GM21825 (cell line): ENCODE results near the gene CHKA.

ENCODE experiments used
- ATAC-seq: cut with Tn5 transposase; IDR thresholded peaks from one replicate; pipeline ENCODE4 v1.9.1; 2021; ENCODE audit warnings: mild to moderate bottlenecking, moderate library complexity; ENCODE audit not compliant: unreplicated experiment

The CHKA gene

DNA sequence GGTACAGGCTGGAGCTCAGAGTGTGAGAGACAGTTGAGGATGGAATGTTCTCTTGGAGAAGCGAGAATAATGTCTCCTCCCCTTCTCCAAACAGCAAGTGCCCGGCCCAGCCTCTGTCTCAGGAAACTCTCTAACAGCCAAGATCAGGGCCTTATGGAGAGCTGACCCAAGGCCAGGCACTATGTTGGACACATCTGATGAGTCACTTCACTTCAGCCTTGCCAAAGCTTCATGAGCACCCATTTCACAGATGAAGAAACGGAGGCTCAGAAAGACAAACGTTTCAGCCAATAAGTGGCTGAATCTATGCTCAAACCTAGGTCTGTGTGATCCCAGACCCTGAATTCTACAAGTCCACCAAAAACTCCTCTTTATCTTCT, 22.1 kb upstream of the CHKA start:
- no peak for ATAC-seq

- no peak for ATAC-seq
These were observed 21.5 kb upstream of the CHKA start for GRCh38 chr11:68142441-68143309.

- no peak for ATAC-seq
These were observed 20.8 kb upstream of the CHKA start for GRCh38 chr11:68142028-68142412.

DNA sequence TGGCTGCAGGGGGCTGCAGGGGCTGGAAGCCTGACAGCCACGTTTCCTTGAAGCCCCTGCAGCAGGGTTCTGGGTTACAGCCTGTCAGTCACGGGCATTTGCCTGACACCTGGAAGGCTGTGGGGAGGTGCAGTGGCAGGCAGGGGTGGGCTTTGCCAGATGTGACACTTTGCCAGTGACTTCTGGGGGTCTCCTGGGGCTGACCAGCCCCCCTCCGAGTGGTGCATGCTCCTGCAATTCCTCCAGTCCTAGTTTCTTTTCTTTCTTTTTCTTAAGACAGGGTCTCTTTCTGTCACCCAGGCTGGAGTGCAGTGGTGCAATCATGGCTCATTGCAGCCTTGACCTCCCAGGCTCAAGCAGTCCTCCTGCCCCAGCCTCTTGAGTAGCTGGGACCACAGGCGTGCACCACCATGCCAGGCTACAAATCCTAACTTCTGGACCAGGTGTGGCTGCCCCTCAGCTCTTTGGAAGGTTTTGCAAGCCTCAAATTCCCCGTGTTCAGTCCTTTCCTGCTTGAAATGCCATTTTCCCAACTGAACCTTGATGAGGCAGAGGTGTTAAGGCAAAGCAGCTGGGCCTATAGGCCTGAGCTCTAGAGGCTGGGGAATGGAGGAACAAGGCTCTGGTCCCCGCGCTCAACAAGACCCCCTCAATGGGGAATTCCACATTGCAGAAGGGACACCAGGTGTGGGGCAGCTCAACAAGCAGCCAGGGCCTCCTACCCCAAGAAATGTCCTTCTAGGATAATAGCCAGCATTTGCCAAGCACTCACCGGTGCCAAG, 20.2 kb upstream of the CHKA start:
- no peak for ATAC-seq

DNA sequence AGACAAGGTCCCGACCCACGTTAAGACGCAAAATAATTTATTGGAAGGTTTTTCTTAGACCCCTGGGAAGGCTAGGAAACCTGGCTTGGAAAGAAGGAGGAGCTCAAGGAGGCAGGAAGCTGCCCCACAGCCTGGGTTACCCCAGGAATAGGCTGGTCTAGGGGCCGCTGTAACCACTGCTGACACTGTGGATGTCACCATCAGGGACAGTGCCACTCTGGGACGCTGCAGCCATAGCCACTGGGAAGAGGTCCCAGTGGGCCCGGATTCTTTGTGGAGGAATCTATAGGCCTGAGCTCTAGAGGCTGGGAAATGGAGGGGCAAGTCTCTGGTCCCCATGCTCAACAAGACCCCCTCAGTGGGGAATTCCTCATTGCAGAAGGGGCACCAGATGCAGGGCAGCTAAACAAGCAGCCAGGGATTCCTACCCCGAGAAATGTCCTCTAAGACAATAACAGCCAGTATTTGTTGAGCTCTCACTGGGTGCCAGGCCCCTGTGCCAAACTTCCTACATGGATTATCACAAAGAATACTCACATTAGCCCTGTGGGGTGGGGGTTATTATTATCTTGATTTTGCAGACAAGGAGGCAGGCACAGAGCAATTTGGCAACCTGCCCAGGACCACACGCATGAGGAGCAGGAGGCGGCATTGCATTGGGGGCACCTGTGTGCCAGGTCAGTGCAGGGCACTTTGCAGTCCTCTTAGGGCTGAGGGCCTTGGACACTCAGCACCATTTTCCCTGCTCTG, 19.5 kb upstream of the CHKA start:
- ATAC-seq, result no peak

GRCh38 chr11:68138237-68138636, 17.0 kb upstream of the CHKA start:
- ATAC-seq, result no peak

GRCh38 chr11:68137833-68138232, 16.6 kb upstream of the CHKA start:
- no peak for ATAC-seq

DNA sequence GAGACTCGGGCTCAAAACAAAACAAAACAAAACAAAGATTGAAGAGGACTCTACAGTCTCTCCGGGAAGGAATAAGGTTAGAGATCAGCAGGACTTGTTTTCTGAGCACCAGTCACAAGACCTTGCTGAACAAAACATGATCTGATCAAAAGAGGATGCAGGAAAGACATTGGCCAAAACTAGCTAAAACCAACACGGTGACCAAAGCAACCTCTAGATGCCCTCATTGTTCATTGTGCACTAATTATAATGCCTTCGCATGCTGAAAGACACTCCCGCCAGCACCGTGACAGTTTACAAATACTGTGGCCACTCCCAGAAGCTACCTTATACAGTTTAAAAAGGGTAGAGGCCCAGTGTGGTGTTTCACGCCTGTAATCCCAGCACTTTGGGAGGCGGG, 15.7 kb upstream of the CHKA start:
- no peak for ATAC-seq

DNA sequence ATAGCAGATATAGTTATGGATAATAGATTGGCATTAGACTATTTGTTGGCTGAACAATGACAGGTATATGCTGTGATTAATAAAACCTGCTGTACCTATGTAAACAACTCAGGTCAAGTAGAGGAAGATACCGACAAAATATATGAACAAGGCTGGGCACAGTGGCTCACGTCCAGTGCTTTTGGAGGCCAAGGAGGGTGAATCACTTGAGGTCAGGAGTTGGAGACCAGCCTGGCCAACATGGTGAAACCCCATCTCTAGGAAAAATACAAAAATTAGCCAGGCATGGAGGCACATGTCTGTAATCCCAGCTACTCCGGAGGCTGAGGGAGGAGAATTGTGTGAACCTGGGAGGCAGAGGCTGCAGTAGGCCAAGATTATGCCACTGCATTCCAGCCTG, 14.0 kb upstream of the CHKA start:
- no peak for ATAC-seq

DNA sequence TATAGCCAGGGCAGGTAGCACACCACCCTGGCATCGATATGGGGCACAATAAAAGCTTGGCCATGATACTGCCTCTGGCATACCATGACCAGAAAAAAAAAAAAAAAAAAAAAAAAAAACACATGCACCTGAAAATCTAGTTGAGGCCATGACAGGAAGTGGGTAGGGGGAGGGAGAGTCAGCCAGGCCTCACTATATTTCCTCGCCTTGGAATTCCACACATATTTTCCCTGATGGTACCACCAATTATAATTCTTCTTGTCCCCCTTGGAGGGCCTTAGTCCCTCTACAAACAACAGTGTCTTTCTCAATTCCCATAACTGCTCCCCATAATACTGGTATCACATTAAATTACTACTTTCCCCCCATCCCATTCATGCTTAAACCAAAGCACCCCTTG, 12.6 kb upstream of the CHKA start:
- ATAC-seq, result no peak

DNA sequence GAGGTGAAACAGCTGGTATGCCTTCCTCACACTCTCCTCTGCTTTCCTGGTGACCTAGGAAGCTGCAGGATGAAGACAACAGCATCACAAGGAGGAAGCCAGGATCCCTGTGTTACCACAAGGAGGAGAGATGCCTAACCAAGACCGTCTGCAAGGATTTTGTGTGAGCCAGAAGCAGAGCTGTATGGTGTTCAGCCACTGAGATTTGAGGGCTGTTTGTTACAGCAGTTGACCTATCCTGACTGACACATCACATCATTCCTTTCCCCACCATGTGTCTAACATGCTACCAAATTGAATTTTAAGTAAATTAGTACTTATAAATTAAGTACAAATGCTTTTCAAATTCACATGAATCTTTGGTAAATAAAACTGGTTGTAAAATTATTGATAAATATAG, 8.9 kb upstream of the CHKA start:
- no peak for ATAC-seq

GRCh38 chr11:68128682-68129327, 7.6 kb upstream of the CHKA start:
- ATAC-seq, result no peak

DNA sequence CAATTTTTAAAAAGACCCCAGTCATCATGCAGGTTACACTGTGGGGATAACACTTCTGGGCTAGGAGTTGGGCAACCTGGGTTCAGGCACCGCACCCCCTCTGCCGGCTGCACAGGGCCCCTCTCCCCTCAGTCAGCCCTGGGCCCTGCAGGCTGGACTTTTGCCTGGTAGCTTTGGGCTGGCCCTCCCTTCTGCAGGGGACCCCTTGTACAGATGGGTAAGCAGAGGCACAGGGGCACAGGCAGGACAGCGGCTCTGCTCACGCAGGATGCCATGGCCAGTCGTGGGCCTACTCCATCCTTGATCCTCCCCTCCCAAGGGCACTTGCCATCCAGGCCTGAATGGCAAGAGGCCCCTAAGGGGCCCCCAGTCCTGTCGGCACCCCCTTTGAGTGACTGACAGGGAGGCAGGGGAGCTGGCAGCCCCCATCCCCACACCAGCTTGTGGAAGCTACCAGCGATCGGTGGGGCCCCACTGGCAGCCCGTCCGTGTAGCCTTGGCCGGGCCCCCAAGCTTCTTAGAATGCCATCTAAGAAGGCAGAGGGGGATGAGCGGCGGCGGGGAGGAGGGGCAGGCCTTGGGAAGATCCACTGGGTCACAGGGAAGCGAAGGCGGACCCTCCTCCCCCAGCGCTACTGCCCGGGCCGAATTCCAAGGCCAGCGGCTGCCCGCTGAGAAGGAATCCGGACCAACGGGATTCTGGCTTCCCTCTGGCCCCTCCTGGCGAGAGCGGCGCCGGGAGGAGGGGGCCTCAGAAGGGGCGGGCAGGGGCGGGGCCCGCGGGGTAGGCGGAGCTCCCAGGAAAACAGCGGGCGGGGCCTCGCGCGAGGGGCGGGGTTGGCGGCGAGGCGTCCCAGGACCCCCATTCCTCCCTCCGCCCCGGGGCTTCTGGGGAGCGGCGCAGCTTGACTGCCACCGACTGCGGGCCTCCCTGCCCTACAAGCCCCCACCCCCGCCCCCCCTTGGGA, 6.8 kb upstream of the CHKA start:
- ATAC-seq, result no peak

DNA sequence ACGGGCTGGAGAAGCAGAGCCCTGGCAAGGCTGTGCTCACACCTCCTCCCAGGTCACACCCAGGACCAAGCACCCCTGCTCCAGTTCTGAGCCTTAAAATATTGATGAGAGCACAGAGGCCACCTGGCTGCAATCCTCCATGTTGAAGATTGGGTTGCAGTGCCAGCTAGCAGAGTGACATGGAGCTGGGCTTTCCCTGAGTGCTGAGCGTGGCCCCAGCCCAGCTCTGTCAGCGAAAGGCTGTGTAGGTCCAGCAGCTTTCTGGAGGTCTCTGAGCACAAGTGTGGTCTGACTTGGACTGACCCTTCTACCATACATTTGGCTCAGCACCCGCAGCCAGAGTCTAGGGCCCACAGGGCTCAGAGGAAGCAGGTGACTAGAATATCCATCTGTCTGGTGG, 4.0 kb upstream of the CHKA start:
- no peak for ATAC-seq

DNA sequence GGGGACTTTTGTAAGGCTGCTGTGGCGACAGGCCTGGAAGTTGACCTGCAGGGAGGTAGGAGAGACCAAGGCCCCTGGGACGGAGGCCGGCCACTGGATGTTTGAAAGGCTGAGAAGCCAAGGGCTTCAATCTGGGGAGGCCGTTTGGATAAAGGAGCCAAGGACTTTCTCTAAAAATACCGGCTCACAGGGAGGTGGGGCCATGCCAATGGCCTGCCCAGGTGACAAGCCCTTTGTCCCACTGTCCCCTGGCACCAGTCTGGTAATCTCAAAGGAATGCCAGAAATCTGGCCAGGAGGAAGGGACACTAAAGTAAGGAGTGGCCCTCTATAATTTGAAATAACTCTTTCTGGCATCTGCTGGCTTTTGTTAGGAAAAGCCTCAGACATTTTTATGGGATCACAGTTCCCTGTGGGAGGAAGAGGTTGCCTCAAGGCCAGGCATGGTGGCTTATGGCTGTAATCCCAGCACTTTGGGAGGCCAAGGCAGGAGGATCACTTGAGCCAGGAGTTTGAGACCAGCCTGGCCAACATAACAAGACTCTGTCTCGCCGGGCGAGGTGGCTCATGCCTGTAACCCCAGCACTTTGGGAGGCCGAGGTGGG, 1.9 kb upstream of the CHKA start:
- ATAC-seq, result no peak

GRCh38 chr11:68120273-68121066, 718 bp downstream of the CHKA start:
- peak; percentile 9 for ATAC-seq

DNA sequence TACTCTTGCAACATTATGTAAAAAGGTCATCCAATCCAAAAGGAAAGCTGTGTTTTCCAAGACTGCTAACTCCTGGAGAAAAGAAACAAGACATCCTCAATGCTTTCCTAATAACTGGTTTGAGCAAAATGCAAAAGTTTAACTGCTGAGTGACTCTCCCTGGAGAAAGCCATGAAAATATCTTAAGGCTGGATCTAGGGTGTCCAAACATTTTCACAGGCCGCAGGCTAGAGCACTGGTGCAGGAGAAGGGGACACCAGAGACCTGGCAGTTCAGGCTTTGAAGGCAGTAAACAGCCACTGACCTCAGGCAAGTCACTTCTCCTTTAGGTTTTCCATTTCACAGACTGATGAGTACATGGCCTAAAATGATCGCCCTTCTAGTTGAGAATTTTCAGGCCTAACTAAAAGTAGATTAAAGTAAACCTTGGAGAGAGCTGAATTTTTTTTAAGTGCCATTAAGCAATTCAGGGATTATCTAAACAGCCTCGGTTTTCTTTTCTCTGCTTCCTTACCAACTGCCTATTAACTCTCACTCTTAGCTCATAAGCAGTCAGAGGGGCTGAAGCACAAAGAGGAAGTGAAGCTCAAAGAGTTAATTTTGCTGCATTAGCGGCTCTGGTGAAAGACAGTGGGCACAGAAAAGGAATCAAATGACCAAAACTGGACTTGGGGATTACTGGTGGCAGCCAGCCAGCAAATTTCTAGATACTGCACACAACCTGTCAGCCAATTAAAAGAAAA, 2.3 kb downstream of the CHKA start:
- ATAC-seq, result no peak

DNA sequence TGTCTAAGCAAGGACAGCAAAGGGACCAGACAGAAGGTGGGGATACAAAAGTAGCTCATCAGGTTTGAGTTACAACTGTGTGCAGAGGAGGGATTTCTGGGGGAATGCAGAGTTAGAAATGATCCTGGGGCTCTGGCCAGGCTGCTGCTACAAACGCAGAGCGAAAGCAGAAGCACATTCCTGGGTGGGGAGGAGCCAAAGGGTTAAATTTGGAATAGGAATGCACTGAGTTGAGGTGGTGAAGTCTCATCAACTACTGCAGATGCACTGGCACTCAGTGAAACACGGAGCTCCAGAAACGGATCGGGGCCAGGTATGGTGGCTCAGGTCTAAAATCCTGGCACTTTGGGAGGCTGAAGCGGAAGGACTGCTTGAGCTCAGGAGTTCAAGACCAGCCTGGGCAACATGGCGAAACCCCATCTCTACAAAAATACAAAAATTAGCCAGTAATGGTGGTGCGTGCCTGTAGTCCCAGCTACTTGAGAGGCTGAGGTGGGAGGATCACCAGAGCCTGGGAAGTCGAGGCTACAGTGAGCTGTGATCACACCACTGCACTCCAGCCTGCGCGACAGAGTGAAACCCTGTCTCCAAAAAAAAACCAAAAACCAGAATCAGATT, 3.2 kb downstream of the CHKA start:
- ATAC-seq, result no peak
